IPS-NIHi7 (cell line): ENCODE measurements around the gene IGLON5.

Experiments used
- DNase-seq: peaks from one replicate; pipeline ENCODE4 v3.0.0; 2012; ENCODE audit warnings: mixed read lengths; ENCODE audit errors: extremely low spot score

Gene IGLON5

DNA sequence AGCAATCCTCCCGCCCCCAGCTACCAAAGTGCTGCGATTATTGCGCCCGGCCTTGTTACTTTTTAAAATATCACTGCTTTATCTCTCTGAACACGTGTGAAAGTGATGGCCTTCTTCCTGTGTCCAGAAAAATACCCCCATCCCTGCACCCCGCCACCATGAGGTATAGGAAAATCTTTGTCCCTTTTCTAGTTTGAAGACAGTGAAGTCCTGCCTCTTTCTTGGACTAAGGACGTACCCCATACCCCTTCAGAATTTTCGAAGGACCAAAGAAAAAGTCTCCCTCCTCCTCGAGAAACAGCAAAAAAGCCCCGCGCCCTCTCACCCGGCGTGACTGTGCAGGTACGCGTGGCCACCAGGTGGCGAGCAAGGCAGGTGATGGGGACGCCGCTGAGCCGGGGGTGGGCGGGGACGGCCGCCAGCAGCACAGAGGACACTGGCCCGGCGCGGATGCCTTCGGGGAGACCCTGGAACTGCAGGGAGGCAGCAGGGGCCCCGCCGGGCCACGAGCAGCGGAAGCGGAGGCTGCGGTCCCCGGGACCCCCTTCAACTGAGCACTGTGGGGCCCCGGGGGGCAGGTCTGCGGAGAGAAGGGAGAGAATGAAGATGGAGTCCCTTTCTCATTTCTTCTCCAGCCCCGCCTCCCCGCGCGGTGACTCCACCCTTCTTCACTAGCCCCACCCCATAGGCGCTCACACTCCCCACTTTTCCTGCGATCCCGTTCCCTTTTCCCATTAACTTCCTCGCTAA, 27.3 kb downstream of the IGLON5 start:
- DNase-seq, result peak; percentile 91

DNA sequence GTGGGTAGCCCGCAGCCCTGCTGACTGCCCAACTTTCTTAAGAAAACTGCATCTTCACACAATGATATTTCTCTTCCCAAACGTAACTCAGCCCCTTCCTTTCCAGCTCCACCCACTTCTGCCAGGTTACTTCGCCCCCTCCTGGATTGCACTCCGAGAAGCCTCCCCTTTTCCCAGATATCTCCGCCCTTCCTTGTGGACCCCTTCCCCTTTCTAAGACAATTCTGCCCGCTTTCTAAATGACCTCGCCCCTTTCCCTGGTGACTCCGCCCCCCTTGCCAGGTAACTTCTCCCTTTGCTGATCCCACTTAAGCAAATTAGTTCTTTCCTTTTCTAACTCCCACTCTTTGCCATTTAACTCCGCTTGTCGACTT, 27.9 kb downstream of the IGLON5 start:
- DNase-seq, result peak; percentile 78

DNA sequence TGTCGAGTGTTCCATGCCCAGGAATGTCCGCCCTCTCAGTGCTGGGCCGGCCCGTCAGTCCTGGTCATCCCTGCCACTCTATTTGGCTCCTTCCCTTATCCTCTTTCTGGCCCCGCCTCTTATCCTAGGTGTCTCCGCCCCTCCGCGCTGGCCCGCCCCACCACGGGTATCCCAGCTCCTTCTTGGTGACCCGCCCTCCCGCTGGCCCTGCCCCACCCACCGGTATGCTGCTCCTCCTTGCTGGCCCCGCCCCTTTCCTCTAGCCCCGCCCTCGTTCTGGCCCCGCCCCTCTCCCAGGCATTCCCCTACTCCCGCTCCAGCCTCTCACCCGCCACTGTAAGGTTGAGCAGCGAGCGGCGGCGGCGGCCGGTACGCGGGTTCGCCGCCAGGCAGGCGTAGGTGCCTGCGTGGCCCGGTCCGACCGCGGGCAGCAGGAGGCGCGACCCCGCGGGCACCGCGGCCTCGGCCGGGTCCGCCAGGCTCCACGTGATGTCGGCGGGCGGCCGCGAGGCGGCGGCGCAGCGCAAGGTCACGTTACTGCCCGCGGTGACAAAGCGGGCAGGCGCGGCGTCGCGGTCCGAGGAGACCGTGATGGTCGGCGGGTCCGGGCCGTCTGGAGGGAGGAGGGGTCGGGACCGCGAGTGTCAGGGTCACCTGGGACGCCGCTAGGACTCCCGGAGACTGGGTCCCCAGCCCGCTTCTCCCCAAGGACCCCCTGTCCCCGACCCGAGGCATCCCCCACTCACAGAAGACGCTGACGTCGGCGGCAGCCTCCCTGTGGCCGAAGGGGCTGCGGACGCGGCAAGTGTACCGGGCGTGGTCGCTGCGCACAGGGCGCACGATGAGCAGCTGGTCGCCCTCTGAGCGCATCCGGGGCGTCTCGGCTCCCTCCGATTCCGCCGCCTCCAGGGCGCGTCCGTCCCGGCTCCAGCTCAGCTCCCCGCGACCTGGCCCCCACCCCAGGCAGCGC, 28.5 kb downstream of the IGLON5 start:
- DNase-seq, result peak; percentile 98

DNA sequence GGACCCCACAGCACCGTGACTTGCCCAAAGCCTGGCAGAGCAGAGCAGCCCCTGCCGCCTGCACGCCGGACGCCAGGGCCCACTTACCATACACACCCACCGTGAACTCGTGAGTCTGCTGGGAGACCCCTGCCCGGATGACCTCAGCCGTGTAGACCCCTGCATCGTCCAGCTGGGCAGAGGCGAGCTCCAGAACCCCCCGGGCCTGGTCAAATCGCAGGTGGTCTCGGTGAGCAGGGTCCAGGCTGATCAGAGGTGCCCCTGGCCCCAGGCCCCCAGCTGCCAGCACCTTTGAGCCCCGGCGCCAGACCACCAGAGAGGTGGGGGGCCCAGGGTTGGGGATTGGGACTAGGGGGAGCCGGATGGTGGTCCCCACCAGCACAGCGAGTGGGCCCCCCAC, 29.6 kb downstream of the IGLON5 start:
- DNase-seq, result no peak

DNA sequence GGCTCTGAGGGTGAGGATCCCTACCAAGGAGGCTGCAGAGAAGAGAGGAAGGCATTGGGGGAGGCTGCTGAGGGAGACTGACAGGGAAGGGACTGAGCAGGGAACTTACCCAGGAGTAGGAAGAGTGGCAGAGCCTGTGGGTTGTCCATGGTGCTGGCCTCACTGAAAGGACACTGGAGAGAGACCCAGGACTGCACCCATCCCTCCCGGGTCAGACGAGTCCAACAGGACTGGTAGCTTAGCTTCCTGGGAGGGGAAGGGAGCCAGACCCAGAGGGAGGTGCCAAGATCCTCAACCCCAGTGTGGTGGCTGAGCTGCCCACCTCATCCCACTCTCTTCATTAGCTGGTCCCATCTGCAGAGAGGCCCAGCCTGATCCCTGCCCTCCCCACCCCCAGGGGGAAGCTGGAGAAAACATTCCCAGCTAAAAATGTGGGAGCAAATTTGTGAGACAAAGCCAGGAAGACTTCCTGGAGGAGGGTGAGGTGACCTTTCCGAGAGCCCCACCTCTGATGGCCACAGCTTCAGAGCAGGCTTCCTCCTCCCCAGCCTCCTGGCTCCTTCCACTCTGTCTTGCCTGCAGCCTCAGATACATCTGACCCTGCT, 30.6 kb downstream of the IGLON5 start, which contains the start of gene VSIG10L:
VSIG10L (minus strand) TSS at position 164 of the 605 bp plus-strand sequence; CDS start at position 149, 15 bp downstream.
- DNase-seq, result no peak

DNA sequence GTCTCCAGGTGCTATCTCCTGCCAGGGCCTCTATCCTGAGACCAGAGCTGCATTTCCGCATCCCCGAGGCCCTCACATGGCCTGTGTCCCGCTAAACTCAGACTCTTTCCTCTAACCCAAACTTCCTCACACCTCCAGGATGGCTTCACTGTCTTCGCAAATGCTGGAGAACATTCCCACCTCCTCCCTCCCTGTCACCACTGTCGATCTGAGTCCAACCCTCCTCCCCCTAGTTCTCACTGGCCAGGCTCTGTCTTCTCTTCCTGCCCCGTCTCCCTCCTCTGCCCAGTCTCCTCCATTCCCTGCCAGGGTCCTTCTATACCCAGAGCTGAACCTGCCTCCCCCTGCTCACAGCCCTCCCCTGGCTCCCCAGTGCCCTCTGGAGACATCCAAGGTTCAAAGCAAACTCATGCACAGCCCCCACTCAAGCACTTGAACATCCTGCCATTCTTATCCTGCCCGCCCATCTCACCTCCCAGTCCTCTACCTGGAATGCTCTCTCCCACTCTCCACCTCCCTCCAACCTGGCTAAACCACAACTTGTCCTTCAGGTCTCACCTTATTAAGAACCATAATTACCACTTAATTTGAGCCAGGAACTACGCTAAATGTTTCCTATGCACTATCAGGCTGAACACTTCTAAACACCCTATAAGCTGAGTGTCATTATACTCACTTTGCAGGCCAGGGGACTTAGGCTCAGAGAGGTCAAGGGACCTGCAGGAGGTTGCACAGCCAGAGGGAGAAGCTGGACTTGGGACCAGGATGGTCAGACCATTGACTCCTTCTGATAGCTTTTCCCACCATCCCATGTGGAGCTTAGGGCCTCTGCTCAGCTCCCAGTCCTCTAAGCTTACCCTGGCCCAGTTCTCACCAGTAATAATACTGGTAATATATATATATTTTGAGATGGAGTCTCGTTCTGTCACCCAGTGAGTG, 31.5 kb downstream of the IGLON5 start:
- no peak for DNase-seq

DNA sequence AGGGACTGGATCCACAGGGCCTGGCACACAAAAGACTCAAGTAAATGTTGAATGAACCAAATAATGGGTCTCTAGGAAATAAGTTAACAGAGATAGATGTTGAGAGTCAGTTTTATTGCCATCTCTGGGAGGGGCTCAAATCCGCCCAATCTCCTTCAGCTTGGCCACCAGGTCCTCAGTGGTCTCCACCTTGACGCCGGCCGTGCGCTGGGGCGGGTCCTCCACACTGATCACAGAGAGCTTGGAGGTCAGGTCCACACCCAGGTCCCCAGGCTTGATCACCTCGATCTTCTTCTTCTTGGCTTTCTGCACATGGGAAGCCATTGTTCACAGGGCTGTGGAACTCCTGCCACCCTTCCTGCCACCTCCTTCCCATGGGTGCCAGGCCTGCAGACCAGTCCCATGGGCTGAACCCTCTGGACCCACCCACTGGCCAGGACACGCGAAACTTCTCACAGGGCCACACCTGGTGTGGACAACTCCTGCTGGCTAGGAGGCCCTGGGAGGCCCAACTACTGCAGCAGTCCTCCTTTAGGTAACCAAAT, 33.7 kb downstream of the IGLON5 start:
- DNase-seq, result no peak

DNA sequence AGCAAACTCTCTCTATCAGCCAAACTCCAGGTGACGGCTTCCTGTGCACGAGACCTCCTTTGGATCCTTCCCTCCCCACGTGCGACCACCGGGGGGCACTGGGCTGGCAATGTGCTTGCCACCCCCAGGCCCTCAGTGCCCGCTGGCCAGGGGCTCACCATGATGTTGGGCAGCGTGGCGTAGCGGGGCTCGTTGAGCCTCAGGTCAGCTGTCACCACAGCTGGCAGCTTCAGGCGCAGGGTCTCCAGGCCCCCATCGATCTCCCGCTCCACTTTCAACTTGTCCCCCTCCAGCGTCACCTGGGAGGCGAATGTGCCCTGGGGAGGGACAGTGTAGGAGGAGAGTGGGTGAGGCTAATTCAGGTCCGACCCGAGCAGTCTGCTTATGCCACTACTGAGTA, 35.3 kb downstream of the IGLON5 start:
- DNase-seq, result no peak

DNA sequence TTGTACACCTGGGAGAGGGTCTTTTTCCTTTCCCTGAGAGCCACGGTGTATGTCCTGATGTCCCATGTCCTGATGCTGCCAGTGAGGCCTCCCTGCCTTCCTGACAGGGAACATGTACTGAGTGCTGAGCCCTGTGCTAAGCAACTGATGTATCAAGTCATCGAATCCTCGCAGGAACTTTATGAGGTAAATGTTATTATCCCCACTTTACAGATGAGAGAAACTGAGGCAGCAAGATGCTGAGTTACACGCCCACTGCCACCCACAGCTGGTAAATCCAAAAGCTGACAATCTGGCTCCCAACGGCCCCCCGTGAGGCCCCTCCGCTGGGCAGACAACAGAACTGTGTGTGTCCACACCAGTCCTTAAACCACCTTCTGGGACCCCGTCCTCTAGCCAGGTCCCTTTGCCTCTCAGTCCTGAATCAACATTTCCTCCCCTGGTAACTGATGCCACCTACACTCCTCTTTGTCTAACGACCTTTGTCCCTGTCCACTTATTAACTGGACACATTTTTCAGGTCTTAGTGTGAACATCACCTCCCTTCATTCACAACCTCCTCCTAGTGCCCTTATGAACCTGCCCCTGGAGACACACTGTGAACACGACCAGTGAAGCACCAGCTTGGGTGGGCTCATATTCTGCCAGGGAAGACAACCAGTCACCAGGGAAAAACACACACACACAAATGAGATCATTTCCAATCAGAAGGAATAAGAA, 35.9 kb downstream of the IGLON5 start:
- no peak for DNase-seq

DNA sequence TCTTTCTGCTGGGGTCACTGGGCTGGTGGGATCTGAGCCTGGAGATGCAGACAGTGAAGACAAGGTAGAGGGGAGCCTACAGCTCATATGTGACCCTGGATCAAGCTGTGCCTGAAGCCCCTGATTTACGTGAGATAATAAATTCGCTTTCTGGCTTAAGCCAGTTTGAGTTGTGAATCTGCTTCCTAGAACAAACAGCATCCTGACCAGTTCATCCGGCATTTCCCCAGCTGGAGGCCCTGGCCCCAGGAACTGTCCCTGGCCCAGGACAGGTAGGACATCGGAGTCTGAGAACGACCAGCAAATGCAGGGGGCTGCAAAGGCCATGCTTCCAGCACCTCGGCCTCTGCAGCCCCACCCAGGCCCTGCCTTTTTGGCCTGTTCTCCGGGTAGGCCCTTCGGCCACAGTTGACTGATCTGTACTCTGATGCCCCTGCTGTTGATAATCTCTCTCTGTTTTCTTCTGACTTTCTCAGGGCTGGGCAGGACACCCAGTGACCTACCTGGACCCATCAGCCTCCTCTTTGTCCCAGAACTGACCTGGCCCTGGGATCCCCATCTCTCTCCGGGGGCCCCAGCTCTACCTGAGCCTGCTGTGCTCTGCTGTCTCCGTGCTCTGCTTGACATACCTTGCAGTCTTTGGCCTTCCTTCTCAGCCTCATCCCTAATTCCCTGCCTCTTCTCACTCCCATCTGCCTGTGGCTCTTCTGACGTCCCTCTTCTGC, 40.0 kb downstream of the IGLON5 start:
- DNase-seq, result no peak

DNA sequence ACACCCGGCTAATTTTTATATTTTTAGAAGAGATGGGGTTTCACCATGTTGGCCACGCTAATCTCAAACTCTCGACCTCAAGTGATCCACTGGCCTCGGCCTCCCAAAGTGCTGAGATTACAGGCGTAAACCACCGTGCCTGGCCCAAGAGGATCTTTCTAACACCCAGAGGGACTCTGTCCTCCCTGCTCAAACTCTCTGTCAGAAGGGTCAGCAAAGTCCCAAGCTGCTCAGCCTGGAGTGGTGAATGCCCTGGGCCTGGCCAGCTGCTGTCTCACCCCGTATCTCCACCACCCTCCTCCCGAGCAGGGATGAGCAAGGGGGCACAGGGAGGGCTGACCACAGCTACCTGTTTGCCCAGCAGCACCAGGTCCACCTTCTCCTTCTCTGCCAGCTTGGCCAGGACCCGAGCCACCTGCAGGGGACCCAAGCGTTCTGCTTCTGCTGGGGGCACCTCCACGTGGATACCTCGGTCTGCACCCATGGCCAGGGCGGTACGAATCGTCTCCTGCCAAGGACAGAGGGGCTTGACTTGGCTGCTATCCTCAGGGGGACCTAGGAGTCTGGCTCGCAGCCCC, 41.4 kb downstream of the IGLON5 start:
- DNase-seq, result no peak

DNA sequence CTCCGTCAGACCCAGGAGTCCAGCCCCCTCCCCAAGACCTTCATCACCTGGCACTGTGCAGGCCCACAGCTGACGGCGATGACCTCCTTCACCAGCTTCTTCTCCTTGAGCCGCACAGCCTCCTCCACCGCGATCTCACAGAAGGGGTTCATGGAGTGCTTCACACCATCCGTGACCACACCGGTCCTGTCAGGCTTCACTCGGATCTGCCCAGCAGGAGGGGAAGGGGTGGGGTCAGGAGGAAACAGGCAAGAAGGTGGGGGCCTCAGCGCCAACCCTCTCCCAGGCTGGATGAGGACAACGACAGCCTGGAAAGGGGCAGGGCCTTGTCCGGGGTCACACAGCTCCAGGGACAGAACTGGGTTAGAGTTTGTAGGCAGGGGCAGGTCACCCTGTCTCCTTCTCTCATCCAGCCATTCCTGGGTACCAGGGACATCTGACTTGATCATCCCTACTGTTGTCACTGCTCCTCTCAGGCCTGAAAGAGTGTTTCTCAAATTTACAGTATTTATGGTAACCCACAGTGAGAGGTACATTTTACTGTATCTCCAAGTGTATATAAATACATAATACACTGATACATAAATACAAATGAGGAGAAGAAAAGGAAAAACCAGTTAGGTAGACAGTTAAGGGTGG, 42.8 kb downstream of the IGLON5 start:
- no peak for DNase-seq

DNA sequence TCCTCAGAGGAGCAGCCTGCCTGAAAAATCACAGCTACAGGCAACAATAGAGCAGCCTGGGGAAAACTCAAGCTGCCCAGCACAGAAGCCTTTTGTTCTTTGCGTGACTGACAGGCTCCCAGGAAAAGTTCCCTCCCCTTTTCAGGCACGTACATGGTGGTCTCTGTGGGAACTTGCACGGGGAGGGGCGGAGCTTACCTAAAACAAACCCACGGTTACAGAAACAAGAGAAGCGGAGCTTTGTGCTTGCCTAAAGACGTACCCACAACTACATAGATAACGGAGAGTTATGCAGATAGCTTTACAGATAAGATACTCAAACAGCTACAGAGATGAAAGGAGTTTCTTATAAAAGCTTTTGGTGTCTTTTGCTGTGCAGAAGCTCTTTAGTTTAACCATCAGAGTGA, 43.3 kb downstream of the IGLON5 start:
- DNase-seq, result peak; percentile 58

DNA sequence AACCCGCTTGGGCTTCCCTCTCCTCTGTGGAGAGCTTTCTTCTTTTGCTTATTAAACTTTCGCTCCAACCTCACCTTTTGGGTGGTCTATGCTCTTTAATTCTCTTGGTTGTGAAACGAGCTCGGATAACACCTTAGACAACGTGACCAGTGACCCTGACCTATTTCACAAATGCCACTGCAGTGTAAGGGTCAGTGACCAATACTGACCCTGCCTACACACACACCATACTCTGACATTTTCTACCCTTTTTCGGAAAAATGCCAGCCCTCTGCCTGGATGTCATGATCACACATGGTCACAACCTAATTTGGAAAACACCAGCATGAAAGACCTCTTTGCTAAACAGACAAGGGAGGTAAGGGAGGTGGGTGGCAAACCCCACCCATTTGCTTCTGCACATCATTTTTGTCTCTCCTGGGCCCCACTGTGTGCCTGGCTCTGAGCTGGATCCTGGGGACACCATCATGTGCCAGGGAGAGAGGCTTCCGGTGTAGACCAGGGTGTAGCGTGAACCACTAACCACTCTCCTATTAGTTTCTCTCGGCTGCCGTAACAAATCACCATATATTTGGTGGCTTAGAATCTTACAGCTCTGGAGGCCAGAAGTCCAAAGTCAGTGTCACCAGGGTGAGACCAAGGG, 44.8 kb downstream of the IGLON5 start:
- DNase-seq, result no peak

DNA sequence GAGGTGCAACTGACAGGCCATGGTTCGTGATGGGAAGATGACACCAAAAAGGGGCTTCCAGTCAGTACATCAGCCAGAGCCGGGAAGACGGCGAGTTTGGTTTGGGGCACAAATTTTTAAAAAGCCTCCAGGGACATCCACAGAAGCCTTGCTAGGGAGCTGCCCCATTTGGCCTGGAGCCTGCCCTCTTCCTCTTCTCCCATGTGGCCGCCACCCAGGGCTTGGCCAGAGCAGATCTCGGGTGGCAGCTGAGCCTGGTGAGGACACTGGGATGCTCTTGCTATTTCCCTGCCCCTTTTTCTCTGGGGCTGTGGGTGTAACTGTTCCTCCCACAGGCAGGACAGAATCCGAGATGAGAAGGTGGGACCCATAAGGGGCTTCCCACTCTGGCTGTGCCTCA, 46.5 kb downstream of the IGLON5 start:
- no peak for DNase-seq

DNA sequence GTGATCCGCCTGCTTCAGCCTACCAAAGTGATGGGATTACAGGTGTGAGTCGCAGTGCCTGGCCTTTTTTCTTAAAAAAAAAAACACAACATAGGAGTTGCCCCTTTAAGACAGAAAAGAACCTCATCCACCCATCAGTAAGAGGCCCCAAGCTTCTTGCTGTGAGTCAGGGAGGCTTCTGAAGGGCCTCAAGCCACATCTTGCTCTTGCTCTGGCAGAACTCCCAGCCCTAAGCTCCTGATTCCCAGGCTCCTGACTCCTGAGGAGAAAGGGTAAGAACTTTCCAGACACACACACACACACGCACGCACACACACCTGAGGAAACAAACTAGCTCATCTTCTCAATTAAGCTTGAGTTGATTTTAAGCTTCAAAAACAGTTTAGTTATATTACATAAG, 47.9 kb downstream of the IGLON5 start:
- DNase-seq, result no peak

DNA sequence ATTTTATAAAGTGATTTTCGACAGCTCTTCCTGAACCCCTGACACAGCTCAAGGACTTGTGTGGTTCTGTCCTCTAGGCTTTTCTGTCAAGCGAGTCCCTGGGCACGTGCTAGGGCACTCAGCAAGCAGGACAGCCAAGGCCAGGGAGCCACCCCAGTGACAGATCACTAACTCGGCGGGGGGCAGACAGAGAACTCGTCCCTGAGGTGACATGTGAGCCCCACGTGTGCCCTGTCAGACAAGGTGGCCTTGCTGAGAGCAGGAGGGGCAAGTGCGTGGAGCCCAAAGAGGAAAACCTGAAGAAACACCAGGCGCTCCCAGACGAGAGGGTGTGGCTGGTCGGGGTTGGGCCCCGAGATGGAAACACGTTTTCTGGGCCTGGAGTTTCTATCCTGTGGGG, 49.8 kb downstream of the IGLON5 start:
- DNase-seq, result no peak
